BLaER1 (cell line): ENCODE results near the gene SH2D1B.

Experiments used
- H3K27ac ChIP-seq: shearing (Covaris generic); formaldehyde crosslinking; 2 replicates; pipeline ENCODE4 v1.8.1; 2022
- H3K27me3 ChIP-seq: shearing (Covaris generic); formaldehyde crosslinking; 2 replicates; pipeline ENCODE4 v1.8.1; 2022
- H3K36me3 ChIP-seq: shearing (Covaris generic); formaldehyde crosslinking; 2 replicates; pipeline ENCODE4 v1.8.1; 2022
- H3K4me1 ChIP-seq: shearing (Covaris generic); formaldehyde crosslinking; 2 replicates; pipeline ENCODE4 v1.8.1; 2022
- H3K4me2 ChIP-seq: shearing (Covaris generic); formaldehyde crosslinking; 2 replicates; pipeline ENCODE4 v1.8.1; 2022
- H3K4me3 ChIP-seq: shearing (Covaris generic); formaldehyde crosslinking; 2 replicates; pipeline ENCODE4 v1.8.1; 2022
- H3K9ac ChIP-seq: shearing (Covaris generic); formaldehyde crosslinking; 2 replicates; pipeline ENCODE4 v1.8.1; 2022
- H3K9me3 ChIP-seq: shearing (Covaris generic); formaldehyde crosslinking; 2 replicates; pipeline ENCODE4 v1.8.1; 2022
- H4K20me1 ChIP-seq: shearing (Covaris generic); formaldehyde crosslinking; 2 replicates; pipeline ENCODE4 v1.8.1; 2022
- Cebpa-rat ChIP-seq: shearing (Covaris generic); IDR thresholded peaks from 2 replicates; pipeline ENCODE4 v1.8.1; 2022

The SH2D1B gene

GRCh38 chr1:162374406-162374805 is 37.5 kb downstream of the SH2D1B start:
- H3K9me3 ChIP-seq = no peaks in the 10 kb centered on the region
- H3K36me3 ChIP-seq = no peaks in the 10 kb centered on the region
- no peak overlapping the region for H3K27ac ChIP-seq
- TF ChIP-seq Cebpa-rat = no peak
- H3K9ac ChIP-seq = no peak overlapping the region
- H3K27me3 ChIP-seq = no peaks in the 10 kb centered on the region
- H3K4me1 ChIP-seq = peaks cover 19% of the 10 kb centered on the region
- H3K4me2 ChIP-seq = no peak overlapping the region
- H4K20me1 ChIP-seq = no peaks in the 10 kb centered on the region
- H3K4me3 ChIP-seq = no peak overlapping the region

- Histone ChIP-seq H3K36me3 (no peaks in the 10 kb centered on the region), H3K9ac (no peak overlapping the region), H3K4me2 (no peak overlapping the region), H3K9me3 (no peaks in the 10 kb centered on the region), H3K4me1 (peaks cover 19% of the 10 kb centered on the region), H3K4me3 (no peak overlapping the region), H4K20me1 (no peaks in the 10 kb centered on the region), H3K27me3 (no peaks in the 10 kb centered on the region), H3K27ac (no peak overlapping the region)
- TF ChIP-seq Cebpa-rat = no peak
These were observed 38.2 kb downstream of the SH2D1B start for GRCh38 chr1:162373541-162374260.

GRCh38 chr1:162373072-162373427 is 38.9 kb downstream of the SH2D1B start:
- Histone ChIP-seq H3K4me3 (no peak overlapping the region), H3K36me3 (no peaks in the 10 kb centered on the region), H3K27ac (no peak overlapping the region), H3K4me2 (no peak overlapping the region; the same call in 1 of the 2 replicates), H3K4me1 (peaks cover 19% of the 10 kb centered on the region), H4K20me1 (no peaks in the 10 kb centered on the region), H3K27me3 (no peaks in the 10 kb centered on the region), H3K9me3 (no peaks in the 10 kb centered on the region), H3K9ac (no peak overlapping the region)
- TF ChIP-seq Cebpa-rat = no peak

GRCh38 chr1:162372159-162373071 is 39.5 kb downstream of the SH2D1B start:
- H3K4me2 ChIP-seq = peak overlapping the region; percentile 22
- no peaks in the 10 kb centered on the region for H3K9me3 ChIP-seq
- H3K4me1 ChIP-seq = peaks cover 19% of the 10 kb centered on the region
- TF ChIP-seq Cebpa-rat = no peak
- no peak overlapping the region for H3K4me3 ChIP-seq
- H3K27me3 ChIP-seq = no peaks in the 10 kb centered on the region
- H3K27ac ChIP-seq = no peak overlapping the region
- no peaks in the 10 kb centered on the region for H3K36me3 ChIP-seq
- no peak overlapping the region for H3K9ac ChIP-seq
- no peaks in the 10 kb centered on the region for H4K20me1 ChIP-seq

- Histone ChIP-seq H3K27me3 (no peaks in the 10 kb centered on the region), H3K4me1 (peaks cover 19% of the 10 kb centered on the region), H3K27ac (no peak overlapping the region), H3K4me2 (no peak overlapping the region), H3K9ac (no peak overlapping the region), H3K36me3 (no peaks in the 10 kb centered on the region), H4K20me1 (no peaks in the 10 kb centered on the region), H3K9me3 (no peaks in the 10 kb centered on the region), H3K4me3 (no peak overlapping the region)
- no peak for TF ChIP-seq Cebpa-rat
These were observed 40.3 kb downstream of the SH2D1B start for GRCh38 chr1:162371611-162372010.

- Histone ChIP-seq H3K9me3 (no peaks in the 10 kb centered on the region), H3K4me3 (no peak overlapping the region), H3K9ac (no peak overlapping the region), H3K27ac (no peak overlapping the region), H3K36me3 (no peaks in the 10 kb centered on the region), H4K20me1 (no peaks in the 10 kb centered on the region), H3K4me1 (peaks cover 19% of the 10 kb centered on the region), H3K27me3 (no peaks in the 10 kb centered on the region), H3K4me2 (no peak overlapping the region)
- no peak for TF ChIP-seq Cebpa-rat
These were observed 41.2 kb downstream of the SH2D1B start for GRCh38 chr1:162370721-162371120.

GRCh38 chr1:162370161-162370560 is 41.8 kb downstream of the SH2D1B start:
- TF ChIP-seq Cebpa-rat = no peak
- Histone ChIP-seq H4K20me1 (no peaks in the 10 kb centered on the region), H3K9ac (no peak overlapping the region), H3K27me3 (no peaks in the 10 kb centered on the region), H3K27ac (no peak overlapping the region), H3K9me3 (no peaks in the 10 kb centered on the region), H3K36me3 (no peaks in the 10 kb centered on the region), H3K4me3 (no peak overlapping the region), H3K4me2 (no peak overlapping the region), H3K4me1 (peaks cover 19% of the 10 kb centered on the region)

- Histone ChIP-seq H3K4me3 (no peak overlapping the region), H3K27me3 (no peaks in the 10 kb centered on the region), H3K36me3 (no peaks in the 10 kb centered on the region), H4K20me1 (no peaks in the 10 kb centered on the region), H3K4me2 (no peak overlapping the region), H3K9ac (no peak overlapping the region), H3K27ac (no peak overlapping the region), H3K4me1 (peaks cover 19% of the 10 kb centered on the region), H3K9me3 (no peaks in the 10 kb centered on the region)
- TF ChIP-seq Cebpa-rat = no peak
These were observed 42.4 kb downstream of the SH2D1B start for GRCh38 chr1:162369571-162369970.

- H3K9me3 ChIP-seq = no peaks in the 10 kb centered on the region
- H3K9ac ChIP-seq = no peak overlapping the region
- H3K4me3 ChIP-seq = no peak overlapping the region
- no peak for TF ChIP-seq Cebpa-rat
- H3K27ac ChIP-seq = no peak overlapping the region
- H3K36me3 ChIP-seq = no peaks in the 10 kb centered on the region
- H4K20me1 ChIP-seq = no peaks in the 10 kb centered on the region
- peaks cover 12% of the 10 kb centered on the region for H3K4me1 ChIP-seq
- H3K4me2 ChIP-seq = no peak overlapping the region
- no peaks in the 10 kb centered on the region for H3K27me3 ChIP-seq
These were observed 43.5 kb downstream of the SH2D1B start for GRCh38 chr1:162368451-162368850.

GRCh38 chr1:162367772-162368171 is 44.2 kb downstream of the SH2D1B start:
- H3K9ac ChIP-seq = no peak overlapping the region
- H3K4me3 ChIP-seq = no peak overlapping the region
- H4K20me1 ChIP-seq = no peaks in the 10 kb centered on the region
- peaks cover 10% of the 10 kb centered on the region for H3K4me1 ChIP-seq
- TF ChIP-seq Cebpa-rat = no peak
- H3K4me2 ChIP-seq = no peak overlapping the region
- H3K9me3 ChIP-seq = no peaks in the 10 kb centered on the region
- no peaks in the 10 kb centered on the region for H3K27me3 ChIP-seq
- H3K36me3 ChIP-seq = no peaks in the 10 kb centered on the region
- no peak overlapping the region for H3K27ac ChIP-seq
